HepG2 (cell line): ENCODE data around the gene KRTCAP3. TPM values are rescaled to one million over a fixed set of nuclear protein-coding genes. Genes with fewer than 3 reads are reported as not detected.

Experiments
- ATAC-seq: fragments of 200-7000 bp; cut with Tn5 transposase; 3 replicates; pipeline ENCODE4 v1.9.1; 2020; ENCODE audit warnings: mild to moderate bottlenecking, moderate library complexity
- BruUV-seq: library from RNA; stranded (reverse); fragments of 400-500 nt; replicated peaks from 2 replicates; lab custom pipeline; 2021; lab: Mats Ljungman, UMichigan
- CTCF ChIA-PET: fragments of 300-600 bp; formaldehyde crosslinking; extraction: SDS; loops from one replicate; lab custom pipeline; 2021; ENCODE audit warnings: low total read pairs, inconsistent platforms, low intra/inter-chr PET ratio; lab: Yijun Ruan, JAX
- POLR2A ChIA-PET: fragments of 350-600 bp; sonication (Branson Sonifier 250); formaldehyde crosslinking; loops from one replicate; lab custom pipeline; 2020; ENCODE audit warnings: antibody characterized with exemption, inconsistent platforms; lab: Yijun Ruan, JAX
- DNase-seq: peaks from one replicate; pipeline ENCODE4 v3.0.0-alpha.2; 2015; ENCODE audit warnings: low spot score
- FAIRE-seq: peaks from 3 replicates; lab custom pipeline; 2011; peaks lifted over from hg19 to GRCh38; lab: Jason Lieb, UNC
- H2AFZ ChIP-seq: one replicate; pipeline ENCODE4 v1.6.1; 2011; ENCODE audit warnings: low read length, inconsistent platforms
- H3K27ac ChIP-seq: fragments of 300-600 bp; 3 replicates; pipeline ENCODE4 v1.8.0; 2011; ENCODE audit warnings: mixed run types, mild to moderate bottlenecking, mixed read lengths, low read length, inconsistent platforms; ENCODE audit not compliant: insufficient read depth; ENCODE audit errors: extremely low read length
- H3K27me3 ChIP-seq, 2 experiments: fragments of 200-600 bp in 1 of 2; 2 replicates in 1 of 2; 3 replicates in 1 of 2; pipeline versions ENCODE4 v1.6.0 to v1.8.0; 2011; ENCODE audit warnings: low read length in 2 of 2, mild to moderate bottlenecking in 2 of 2, moderate library complexity in 2 of 2, inconsistent platforms in 1 of 2; ENCODE audit not compliant: insufficient read depth in 2 of 2, control insufficient read depth in 1 of 2
- H3K36me3 ChIP-seq, 2 experiments: fragments of 200-600 bp in 1 of 2; replicated peaks in 1 of 2; 2 replicates in 1 of 2; 3 replicates in 1 of 2; pipeline versions ENCODE4 v1.5.1 to v1.8.0; 2011; ENCODE audit warnings: low read length in 2 of 2, inconsistent platforms in 1 of 2; ENCODE audit not compliant: insufficient read depth in 2 of 2, control insufficient read depth in 1 of 2
- H3K4me1 ChIP-seq: 2 replicates; pipeline ENCODE4 v1.5.1; 2012; ENCODE audit warnings: low read length, inconsistent platforms; ENCODE audit not compliant: insufficient read depth
- H3K4me2 ChIP-seq: 2 replicates; pipeline ENCODE4 v1.6.0; 2011; ENCODE audit warnings: low read depth, low read length, inconsistent platforms
- H3K4me3 ChIP-seq, 3 experiments: fragments of 200-600 bp in 1 of 3; sonication (generic), shearing (Covaris generic) in 1 of 3; replicated peaks in 1 of 3; 2 replicates each; pipeline ENCODE4 v1.5.1; 2011 to 2016; ENCODE audit warnings: low read length in 3 of 3, inconsistent platforms in 2 of 3, low read depth in 2 of 3, mild to moderate bottlenecking in 2 of 3, control low read depth in 1 of 3, mixed read lengths in 1 of 3; ENCODE audit not compliant: insufficient read depth in 1 of 3
- H3K79me2 ChIP-seq: one replicate; pipeline ENCODE4 v1.6.1; 2011; ENCODE audit warnings: low read length, inconsistent platforms; ENCODE audit not compliant: insufficient read depth
- H3K9ac ChIP-seq: 2 replicates; pipeline ENCODE4 v1.6.0; 2011; ENCODE audit warnings: mild to moderate bottlenecking, low read depth, low read length, inconsistent platforms; ENCODE audit not compliant: insufficient read depth
- H3K9me3 ChIP-seq: 2 replicates; pipeline ENCODE4 v1.5.1; 2012; ENCODE audit warnings: mild to moderate bottlenecking, low read length
- H4K20me1 ChIP-seq: 2 replicates; pipeline ENCODE4 v1.6.0; 2011; ENCODE audit warnings: inconsistent platforms, mild to moderate bottlenecking, low read length, moderate library complexity; ENCODE audit not compliant: insufficient read depth
- BORCS8-MEF2B ChIP-seq: sonication (generic); formaldehyde crosslinking; IDR thresholded peaks from 2 replicates; pipeline ENCODE4 v1.8.0; 2022; ENCODE audit warnings: mild to moderate bottlenecking, missing genetic modification reagents
- CBX1 ChIP-seq: IDR thresholded peaks from one replicate; pipeline ENCODE4 v1.6.1; 2016; ENCODE audit warnings: antibody characterized with exemption, low read depth
- CTCF ChIP-seq: sonication (generic); formaldehyde crosslinking; IDR thresholded peaks from 2 replicates; pipeline ENCODE4 v1.5.0; 2020; ENCODE audit warnings: mild to moderate bottlenecking, missing genetic modification reagents, moderate library complexity
- DMTF1 ChIP-seq: sonication (generic); formaldehyde crosslinking; IDR thresholded peaks from 2 replicates; pipeline ENCODE4 v1.4.0; 2020; ENCODE audit warnings: mild to moderate bottlenecking, missing genetic modification reagents
- ELF4 ChIP-seq: sonication (generic); formaldehyde crosslinking; IDR thresholded peaks from 2 replicates; pipeline ENCODE4 v1.5.0; 2020; ENCODE audit warnings: missing genetic modification reagents, mild to moderate bottlenecking, moderate library complexity, borderline replicate concordance
- FOXO1 ChIP-seq: sonication (generic); formaldehyde crosslinking; IDR thresholded peaks from 2 replicates; pipeline ENCODE4 v1.4.0; 2020; ENCODE audit warnings: missing genetic modification reagents
- IRX3 ChIP-seq: sonication (generic); formaldehyde crosslinking; IDR thresholded peaks from 2 replicates; pipeline ENCODE4 v1.8.1; 2023; ENCODE audit warnings: mild to moderate bottlenecking, low read depth, missing genetic modification reagents, borderline replicate concordance
- MAX ChIP-seq: IDR thresholded peaks from 2 replicates; pipeline ENCODE4 v1.6.1; 2012; ENCODE audit warnings: inconsistent platforms
- MIXL1 ChIP-seq: IDR thresholded peaks from 2 replicates; pipeline ENCODE4 v1.6.1; 2016
- PAF1 ChIP-seq: IDR thresholded peaks from 2 replicates; pipeline ENCODE4 v1.6.1; 2016; ENCODE audit warnings: missing genetic modification reagents, missing compliant biosample characterization
- SNRNP70 ChIP-seq: fragments of 200-400 bp; formaldehyde crosslinking; IDR thresholded peaks from 2 replicates; pipeline ENCODE4 v1.6.1; 2017; ENCODE audit warnings: mild to moderate bottlenecking, low read depth, low read length, moderate library complexity
- STAG1 ChIP-seq: sonication (generic); formaldehyde crosslinking; IDR thresholded peaks from 2 replicates; pipeline ENCODE4 v1.4.0; 2020; ENCODE audit warnings: missing genetic modification reagents
- TFAP4 ChIP-seq: sonication (generic); IDR thresholded peaks from 2 replicates; pipeline ENCODE4 v1.6.1; 2016; ENCODE audit warnings: low read depth, borderline replicate concordance
- TFDP2 ChIP-seq: sonication (generic); formaldehyde crosslinking; IDR thresholded peaks from 2 replicates; pipeline ENCODE4 v1.4.0; 2020; ENCODE audit warnings: missing genetic modification reagents
- ZFP36L1 ChIP-seq: sonication (generic); formaldehyde crosslinking; IDR thresholded peaks from 2 replicates; pipeline ENCODE4 v1.8.0; 2022; ENCODE audit warnings: mild to moderate bottlenecking, missing genetic modification reagents, moderate library complexity
- ZNF562 ChIP-seq: sonication (generic); formaldehyde crosslinking; IDR thresholded peaks from 2 replicates; pipeline ENCODE4 v1.8.0; 2022; ENCODE audit warnings: missing genetic modification reagents, borderline replicate concordance
- ZNF576 ChIP-seq: sonication (generic); formaldehyde crosslinking; IDR thresholded peaks from 2 replicates; pipeline ENCODE4 v1.4.0; 2020; ENCODE audit warnings: mild to moderate bottlenecking, missing genetic modification reagents
- ZNF589 ChIP-seq: sonication (generic); formaldehyde crosslinking; conservative IDR thresholded peaks from 2 replicates; pipeline ENCODE4 v1.8.0; 2022; ENCODE audit warnings: mild to moderate bottlenecking, moderate library complexity, missing genetic modification reagents
- ZNF720 ChIP-seq: sonication (generic); formaldehyde crosslinking; IDR thresholded peaks from 2 replicates; pipeline ENCODE4 v1.4.0; 2020; ENCODE audit warnings: missing genetic modification reagents
- ZNF891 ChIP-seq: sonication (generic); formaldehyde crosslinking; IDR thresholded peaks from 2 replicates; pipeline ENCODE4 v1.5.0; 2020; ENCODE audit warnings: mild to moderate bottlenecking, missing genetic modification reagents
- ZZZ3 ChIP-seq: sonication (generic); formaldehyde crosslinking; IDR thresholded peaks from 2 replicates; pipeline ENCODE4 v1.4.0; 2020; ENCODE audit warnings: missing genetic modification reagents, mild to moderate bottlenecking, borderline replicate concordance
- WGBS: methylation state at CpG from one replicate; pipeline ENCODE4 v1.1.6; 2017; ENCODE audit warnings: low lambda C conversion rate; 5-methylcytosine and 5-hydroxymethylcytosine counted together
- in situ Hi-C: cut with HindIII; loops from 2 replicates; pipeline ENCODE4 v1.10.0; 2017; ENCODE audit warnings: low pct_unique_long_range_greater_than_20kb; ENCODE audit not compliant: extremely low pct_ligation_motif_present
- intact Hi-C: fragments of 100-400 bp; cut with micrococcal nuclease; formaldehyde crosslinking; loops from one replicate; pipeline ENCODE4 v1.10.0; 2022; ENCODE audit not compliant: unreplicated experiment
- polyA plus RNA-seq, 8 experiments: library from polyadenylated mRNA; depleted of rRNA in 3 of 8; stranded (reverse) in 7 of 8; unstranded in 1 of 8; fragments of >200 nt; fragmentation: Illumina TruSeq in 4 of 8; extraction: Trizol in 4 of 8; gene quantifications; 2 replicates each; pipeline versions ENCODE4 v1.2.1 to v1.2.3, GENCODE V29; 2011 to 2016; ENCODE audit warnings: low read depth in 4 of 8, missing spikeins in 1 of 8, mixed read lengths in 1 of 8; ENCODE audit not compliant: insufficient read depth in 1 of 8
- total RNA-seq, 5 experiments: library from RNA; depleted of rRNA; stranded (reverse); fragments of >200 nt; fragmentation: Illumina TruSeq; extraction: Trizol; gene quantifications; 2 replicates each; pipeline ENCODE4 v1.2.3, GENCODE V29; 2016; ENCODE audit warnings: low read depth in 1 of 5

KRTCAP3 gene
- total and polyA plus RNA-seq, 2 of the 13 experiments (the other 11 are each of a cell fraction or from before 2014, with no cell fraction given), result 2.1 to 4.5 TPM

- DNase-seq (no peak), FAIRE-seq (no peak), ATAC-seq (peak; percentile 65)
- intact Hi-C loops (no loop called here), in situ Hi-C loops (no loop called here)
- no peaks in the 10 kb centered on the region for H3K27me3 ChIP-seq
- no peak overlapping the region for H3K27ac ChIP-seq
- ChIA-PET POLR2A (no interaction called here), CTCF (no interaction called here)
- no peaks in the 10 kb centered on the region for H3K4me1 ChIP-seq
- no TSS peak for BruUV-seq
- WGBS, result 92% methylated on average over 7 of the region's 7 CpGs
- no peak overlapping the region for H3K4me2 ChIP-seq
- H3K4me3 ChIP-seq, result no peak overlapping the region
- H4K20me1 ChIP-seq, result no peaks in the 10 kb centered on the region
- H3K36me3 ChIP-seq, result peaks cover 20 to 39% of the 10 kb centered on the region in 2 experiments; a peak in 4 of 5 replicates
- H3K9me3 ChIP-seq, result no peaks in the 10 kb centered on the region
- H2AFZ ChIP-seq, result no peak overlapping the region
- no peak overlapping the region for H3K9ac ChIP-seq
- H3K79me2 ChIP-seq, result no peaks in the 10 kb centered on the region
- TF ChIP-seq IRX3 (CRISPR knock-in tag) (no peak), ZFP36L1 (CRISPR knock-in tag) (no peak), ZNF576 (0 out of 2 replicates have a peak, but pooled peaks have one; percentile 23), STAG1 (CRISPR knock-in tag) (peak; percentile 53), ZNF562 (CRISPR knock-in tag) (no peak), CBX1 (no peak), TFAP4 (no peak), MIXL1 (CRISPR knock-in tag) (no peak), PAF1 (CRISPR knock-in tag) (no peak), ZNF589 (CRISPR knock-in tag) (no peak), MAX (no peak), CTCF (CRISPR knock-in tag) (peak; percentile 34; the same call in 1 of the 2 replicates), ZNF720 (CRISPR knock-in tag) (no peak), DMTF1 (CRISPR knock-in tag) (no peak), ZZZ3 (CRISPR knock-in tag) (no peak), ELF4 (no peak), BORCS8-MEF2B (CRISPR knock-in tag) (no peak), ZNF891 (CRISPR knock-in tag) (no peak), FOXO1 (CRISPR knock-in tag) (no peak), TFDP2 (CRISPR knock-in tag) (no peak), SNRNP70 (no peak)
Observed at GRCh38 chr2:27453968-27454367, 11.8 kb downstream of the KRTCAP3 start.
